ENCODE results near the gene PATZ1. TPM values are rescaled to one million over a fixed set of nuclear protein-coding genes. Genes with fewer than 3 reads are reported as not detected.

The PATZ1 gene
- polyA plus RNA-seq, 1 experiment, result 9.9 TPM

- DNase-seq (ENCODE audit: low read depth, low spot score), result no peak
- no peaks in the 10 kb centered on the region for H3K27me3 ChIP-seq (ENCODE audit: control insufficient read depth, insufficient read depth, low read length)
- H3K4me3 ChIP-seq (ENCODE audit: low read depth, low read length), result no peak overlapping the region
- H3K9me3 ChIP-seq (ENCODE audit: control insufficient read depth, insufficient read depth, low read length), result no peaks in the 10 kb centered on the region
- TF ChIP-seq CTCF (IDR thresholded peaks at IDR 0.05; ENCODE audit: low read depth, low read length), result no peak
- ChIA-PET POLR2A (no interaction called here), CTCF (interaction anchor here (0.6 to 1.2 kb wide), 4 partner anchors 13 to 172 kb away, joined by 3 to 4 read pairs (median 3); partner anchors contain the start of genes PIK3IP1 and SELENOM)
- no peak overlapping the region for H3K27ac ChIP-seq (ENCODE audit: low read depth, low read length)
Observed at GRCh38 chr22:31279327-31279669, 66.8 kb downstream of the PATZ1 start.

- ChIA-PET CTCF (interaction anchor here (0.5 to 1.2 kb wide), 5 partner anchors 14 to 171 kb away, joined by 3 to 9 read pairs (median 3); partner anchors contain the start of genes PIK3IP1 and SELENOM), POLR2A (no interaction called here)
- H3K27me3 ChIP-seq (ENCODE audit: control insufficient read depth, insufficient read depth, low read length), result no peaks in the 10 kb centered on the region
- no peaks in the 10 kb centered on the region for H3K9me3 ChIP-seq (ENCODE audit: control insufficient read depth, insufficient read depth, low read length)
- H3K4me3 ChIP-seq (ENCODE audit: low read depth, low read length), result no peak overlapping the region
- DNase-seq (ENCODE audit: low read depth, low spot score), result no peak
- H3K27ac ChIP-seq (ENCODE audit: low read depth, low read length), result no peak overlapping the region
- no peak for TF ChIP-seq CTCF (IDR thresholded peaks at IDR 0.05; ENCODE audit: low read depth, low read length)
Observed at GRCh38 chr22:31278626-31279326, 67.4 kb downstream of the PATZ1 start.

GRCh38 chr22:31278151-31278621, 68.0 kb downstream of the PATZ1 start:
- TF ChIP-seq CTCF (IDR thresholded peaks at IDR 0.05; ENCODE audit: low read depth, low read length), result no peak
- CTCF ChIA-PET, result interaction anchor here (0.5 to 0.9 kb wide), 3 partner anchors 38 to 76 kb away, joined by 3 to 9 read pairs (median 3); no protein-coding TSS in a partner anchor
- POLR2A ChIA-PET, result no interaction called here
- no peak for DNase-seq (ENCODE audit: low read depth, low spot score)
- Histone ChIP-seq H3K27ac (ENCODE audit: low read depth, low read length) (no peak overlapping the region), H3K27me3 (ENCODE audit: control insufficient read depth, insufficient read depth, low read length) (no peaks in the 10 kb centered on the region), H3K9me3 (ENCODE audit: control insufficient read depth, insufficient read depth, low read length) (no peaks in the 10 kb centered on the region), H3K4me3 (ENCODE audit: low read depth, low read length) (no peak overlapping the region)

- Histone ChIP-seq H3K27me3 (ENCODE audit: control insufficient read depth, insufficient read depth, low read length) (no peaks in the 10 kb centered on the region), H3K9me3 (ENCODE audit: control insufficient read depth, insufficient read depth, low read length) (no peaks in the 10 kb centered on the region)
- POLR2A ChIA-PET, result interaction anchor here (0.7 kb wide), 1 partner anchor 27 kb away, joined by 3 read pairs; no protein-coding TSS in a partner anchor
Observed at GRCh38 chr22:31277741-31278140, 68.4 kb downstream of the PATZ1 start.

More at GRCh38 chr22:31277741-31278140, 68.4 kb downstream of the PATZ1 start:
- Histone ChIP-seq H3K27ac (ENCODE audit: low read depth, low read length) (no peak overlapping the region), H3K4me3 (ENCODE audit: low read depth, low read length) (no peak overlapping the region)
- no peak for DNase-seq (ENCODE audit: low read depth, low spot score)
- CTCF ChIA-PET, result interaction anchor here (0.7 to 0.9 kb wide), 2 partner anchors 38 to 66 kb away, joined by 3 read pairs; no protein-coding TSS in a partner anchor
- TF ChIP-seq CTCF (IDR thresholded peaks at IDR 0.05; ENCODE audit: low read depth, low read length), result no peak
